ENCODE results near the gene OR2A2.
A peak's percentile ranks its signal among the peaks of the same experiment; 100 is the strongest.
"Not testable (repeated sequence)": the region's sequence is repeated elsewhere in the genome, so short reads cannot be mapped to it uniquely, and the experiment has no call there.

The OR2A2 gene

DNA sequence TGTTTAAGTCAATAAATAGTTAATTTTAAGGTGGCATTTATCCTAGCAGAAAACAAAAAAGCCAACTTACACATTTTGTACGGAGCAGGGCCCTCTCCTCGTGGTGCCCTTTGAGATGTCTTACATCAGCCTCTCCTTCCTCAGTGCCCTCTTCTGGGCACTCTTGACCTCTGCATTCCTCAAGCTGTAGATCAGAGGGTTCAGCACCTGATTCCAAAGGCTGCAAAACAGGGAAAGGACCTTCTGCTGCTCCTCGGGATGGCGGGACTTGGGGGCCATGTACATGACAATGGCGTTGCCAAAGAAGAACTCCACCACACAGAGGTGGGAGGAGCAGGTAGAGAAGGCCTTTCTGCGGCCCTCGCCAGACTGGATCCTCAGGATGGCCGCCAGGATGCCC is 9.0 kb downstream of the OR2A2 start:
- ChIA-PET CTCF (no interaction called here), POLR2A (no interaction called here)
- H3K27me3 ChIP-seq (replicated peaks in 2 of 5; ENCODE audit: control insufficient read depth in 4 of 5, insufficient read depth in 5 of 5, low read length in 4 of 5), result no peaks in the 10 kb centered on the region
- DNase-seq, result no peak
- H3K27ac ChIP-seq (ENCODE audit: insufficient read depth in 1 of 2, low read depth in 1 of 2, low read length in 2 of 2, poor library complexity in 1 of 2, severe bottlenecking in 2 of 2), result no peak overlapping the region
- H3K4me3 ChIP-seq (ENCODE audit: control insufficient read depth in 1 of 7, extremely low read depth in 1 of 7, insufficient read depth in 4 of 7, low read depth in 2 of 7, low read length in 6 of 7), result no peak overlapping the region
- H3K36me3 ChIP-seq (ENCODE audit: control insufficient read depth in 4 of 4, insufficient read depth in 4 of 4, low read length in 3 of 4), result no peaks in the 10 kb centered on the region
- no peaks in the 10 kb centered on the region for H3K9me3 ChIP-seq (ENCODE audit: control extremely low read depth in 1 of 5, control insufficient read depth in 4 of 5, insufficient read depth in 2 of 5, low read depth in 1 of 5, low read length in 4 of 5)
- H3K4me1 ChIP-seq (ENCODE audit: control extremely low read depth in 1 of 4, control insufficient read depth in 4 of 4, insufficient read depth in 4 of 4, low read length in 3 of 4), result no peaks in the 10 kb centered on the region
- 96% methylated on average over 8 of the region's 8 CpGs for WGBS (ENCODE audit: insufficient coverage)

DNA sequence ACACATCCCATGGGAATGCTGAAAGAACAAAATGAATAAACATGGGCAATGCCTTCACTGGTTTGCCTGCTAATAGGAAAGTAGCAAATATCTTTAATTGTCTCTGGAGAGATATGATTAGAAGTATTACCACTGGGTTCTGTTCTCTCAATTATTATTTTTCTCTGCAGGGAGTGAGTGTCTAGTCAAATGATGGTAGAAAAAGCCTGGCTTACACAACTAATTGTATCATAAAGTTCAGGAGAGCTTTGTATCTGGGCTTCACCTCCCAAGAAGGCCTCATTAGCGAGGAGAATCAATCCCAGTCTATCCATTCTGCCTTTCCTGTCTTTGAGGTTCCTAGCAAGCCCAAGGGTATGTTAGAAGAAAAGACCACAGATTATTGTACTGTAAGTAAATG is 13.5 kb downstream of the OR2A2 start, which contains the start of gene OR2A14:
Gene OR2A14 (plus strand): TSS at position 301 of the 400 bp plus-strand sequence. CDS start 5,937 bp downstream, outside the sequence.
- H3K4me3 ChIP-seq (ENCODE audit: control insufficient read depth in 1 of 7, extremely low read depth in 1 of 7, insufficient read depth in 4 of 7, low read depth in 2 of 7, low read length in 6 of 7), result no peak within 1 kb of the TSS
- no peaks in the 10 kb centered on the region for H3K4me1 ChIP-seq (ENCODE audit: control extremely low read depth in 1 of 4, control insufficient read depth in 4 of 4, insufficient read depth in 4 of 4, low read length in 3 of 4)
- H3K27me3 ChIP-seq (replicated peaks in 2 of 5; ENCODE audit: control insufficient read depth in 4 of 5, insufficient read depth in 5 of 5, low read length in 4 of 5), result no peaks in the 10 kb centered on the region
- WGBS (ENCODE audit: insufficient coverage), result no CpG with 5 or more reads among the region's 1 CpG
- H3K36me3 ChIP-seq (ENCODE audit: control insufficient read depth in 4 of 4, insufficient read depth in 4 of 4, low read length in 3 of 4), result no peaks in the 10 kb centered on the region
- DNase-seq, result no peak
- no peak within 1 kb of the TSS for H3K27ac ChIP-seq (ENCODE audit: insufficient read depth in 1 of 2, low read depth in 1 of 2, low read length in 2 of 2, poor library complexity in 1 of 2, severe bottlenecking in 2 of 2)
- ChIA-PET CTCF (no interaction called here), POLR2A (no interaction called here)
- no peaks in the 10 kb centered on the region for H3K9me3 ChIP-seq (ENCODE audit: control extremely low read depth in 1 of 5, control insufficient read depth in 4 of 5, insufficient read depth in 2 of 5, low read depth in 1 of 5, low read length in 4 of 5)

DNA sequence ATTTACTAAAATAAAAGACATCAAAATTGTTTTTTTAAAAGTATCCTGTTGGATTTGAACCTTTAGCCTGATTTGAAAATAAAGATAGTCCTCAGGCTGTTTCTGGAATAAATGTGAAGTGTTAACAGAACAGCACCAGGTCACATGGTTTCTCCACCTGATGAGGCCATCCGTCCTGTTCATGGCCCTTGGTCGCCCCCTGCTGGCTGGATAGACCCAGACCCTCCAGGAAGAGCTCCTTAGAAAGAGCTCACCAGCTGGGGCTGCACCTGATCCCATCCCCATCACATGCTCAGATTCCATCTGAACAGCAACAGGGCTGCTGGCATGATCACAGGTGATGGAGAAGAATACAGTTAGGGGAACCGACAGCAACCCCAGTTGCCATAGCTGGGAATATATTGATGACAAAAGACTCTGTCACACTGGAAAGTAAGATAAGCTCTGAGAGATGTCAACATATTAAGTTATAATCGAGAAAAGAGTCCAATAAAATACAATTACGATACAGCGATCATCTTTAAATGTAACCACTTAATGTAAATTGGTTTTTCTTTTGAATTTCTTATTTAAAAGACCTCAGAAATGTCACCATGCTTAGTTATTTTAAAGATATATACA is 18.4 kb downstream of the OR2A2 start:
- DNase-seq, result peak; percentile 80 to 87 (median 87)
- Histone ChIP-seq H3K27me3 (replicated peaks in 2 of 5; ENCODE audit: control insufficient read depth in 4 of 5, insufficient read depth in 5 of 5, low read length in 4 of 5) (no peaks in the 10 kb centered on the region), H3K4me1 (ENCODE audit: control extremely low read depth in 1 of 4, control insufficient read depth in 4 of 4, insufficient read depth in 4 of 4, low read length in 3 of 4) (no peaks in the 10 kb centered on the region), H3K27ac (ENCODE audit: insufficient read depth in 1 of 2, low read depth in 1 of 2, low read length in 2 of 2, poor library complexity in 1 of 2, severe bottlenecking in 2 of 2) (no peak overlapping the region), H3K4me3 (ENCODE audit: control insufficient read depth in 1 of 7, extremely low read depth in 1 of 7, insufficient read depth in 4 of 7, low read depth in 2 of 7, low read length in 6 of 7) (no peak overlapping the region), H3K36me3 (ENCODE audit: control insufficient read depth in 4 of 4, insufficient read depth in 4 of 4, low read length in 3 of 4) (no peaks in the 10 kb centered on the region), H3K9me3 (ENCODE audit: control extremely low read depth in 1 of 5, control insufficient read depth in 4 of 5, insufficient read depth in 2 of 5, low read depth in 1 of 5, low read length in 4 of 5) (no peaks in the 10 kb centered on the region)
- 0% methylated on average over 1 of the region's 6 CpGs for WGBS (ENCODE audit: insufficient coverage)
- POLR2A ChIA-PET, result no interaction called here
- CTCF ChIA-PET, result interaction anchor here (0.6 to 2.9 kb wide), 7 partner anchors 11 to 394 kb away, joined by 3 to 8 read pairs (median 4); no protein-coding TSS in a partner anchor

DNA sequence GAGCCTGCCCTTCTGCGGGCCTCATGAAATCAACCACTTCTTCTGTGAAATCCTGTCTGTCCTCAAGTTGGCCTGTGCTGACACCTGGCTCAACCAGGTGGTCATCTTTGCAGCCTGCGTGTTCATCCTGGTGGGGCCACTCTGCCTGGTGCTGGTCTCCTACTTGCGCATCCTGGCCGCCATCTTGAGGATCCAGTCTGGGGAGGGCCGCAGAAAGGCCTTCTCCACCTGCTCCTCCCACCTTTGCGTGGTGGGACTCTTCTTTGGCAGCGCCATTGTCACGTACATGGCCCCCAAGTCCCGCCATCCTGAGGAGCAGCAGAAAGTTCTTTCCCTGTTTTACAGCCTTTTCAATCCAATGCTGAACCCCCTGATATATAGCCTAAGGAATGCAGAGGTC is 20.2 kb downstream of the OR2A2 start:
- H3K27me3 ChIP-seq (replicated peaks in 2 of 5; ENCODE audit: control insufficient read depth in 4 of 5, insufficient read depth in 5 of 5, low read length in 4 of 5); H3K4me1 ChIP-seq (ENCODE audit: control extremely low read depth in 1 of 4, control insufficient read depth in 4 of 4, insufficient read depth in 4 of 4, low read length in 3 of 4); POLR2A ChIA-PET; H3K36me3 ChIP-seq (ENCODE audit: control insufficient read depth in 4 of 4, insufficient read depth in 4 of 4, low read length in 3 of 4); H3K4me3 ChIP-seq (ENCODE audit: control insufficient read depth in 1 of 7, extremely low read depth in 1 of 7, insufficient read depth in 4 of 7, low read depth in 2 of 7, low read length in 6 of 7); H3K9me3 ChIP-seq (ENCODE audit: control extremely low read depth in 1 of 5, control insufficient read depth in 4 of 5, insufficient read depth in 2 of 5, low read depth in 1 of 5, low read length in 4 of 5); DNase-seq; CTCF ChIA-PET; H3K27ac ChIP-seq (ENCODE audit: insufficient read depth in 1 of 2, low read depth in 1 of 2, low read length in 2 of 2, poor library complexity in 1 of 2, severe bottlenecking in 2 of 2): not testable (repeated sequence)
- WGBS (ENCODE audit: insufficient coverage), result 97% methylated on average over 9 of the region's 9 CpGs

DNA sequence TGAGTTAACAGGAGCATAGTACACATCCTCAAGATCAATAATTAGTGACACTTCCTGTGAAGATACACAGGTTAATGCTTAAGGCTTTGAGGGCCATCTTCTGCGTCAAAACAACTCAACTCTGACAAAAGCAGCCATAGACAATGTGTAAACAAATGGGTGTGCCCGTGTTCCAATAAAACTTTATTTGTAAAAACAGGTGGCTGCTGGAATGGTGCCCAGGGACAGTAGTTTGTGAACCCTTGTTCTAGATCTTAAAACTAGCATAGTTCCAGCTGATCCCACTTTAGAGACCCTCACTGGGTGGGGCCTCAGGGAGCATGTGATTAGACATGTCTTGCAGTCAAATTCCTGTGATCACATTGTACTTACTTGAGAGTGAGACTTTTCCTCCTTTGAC is 21.3 kb downstream of the OR2A2 start:
- no peak overlapping the region for H3K27ac ChIP-seq (ENCODE audit: insufficient read depth in 1 of 2, low read depth in 1 of 2, low read length in 2 of 2, poor library complexity in 1 of 2, severe bottlenecking in 2 of 2)
- CTCF ChIA-PET, result no interaction called here
- WGBS (ENCODE audit: insufficient coverage), result 100% methylated on average over 2 of the region's 2 CpGs

DNA sequence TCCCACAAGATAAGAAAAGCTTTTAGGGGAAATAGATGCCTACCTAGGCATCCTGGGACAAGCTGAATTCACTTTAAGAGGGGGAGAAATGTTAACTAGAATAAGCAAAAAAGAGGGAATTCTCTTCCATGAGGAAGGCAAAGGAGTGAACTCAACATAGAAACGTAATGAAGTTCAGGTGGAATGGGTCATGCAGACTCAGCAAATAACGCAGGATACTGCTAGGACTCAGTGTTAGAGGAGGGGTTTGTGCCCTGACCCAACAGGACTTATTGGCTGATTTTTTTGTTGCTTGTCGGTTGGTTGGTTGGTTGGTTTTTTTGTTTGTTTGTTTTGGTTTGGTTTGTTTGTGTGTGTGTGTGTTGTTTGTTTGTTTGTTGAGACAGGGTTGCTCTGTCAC is 22.9 kb downstream of the OR2A2 start:
- POLR2A ChIA-PET, result no interaction called here
- Histone ChIP-seq H3K4me3 (ENCODE audit: control insufficient read depth in 1 of 7, extremely low read depth in 1 of 7, insufficient read depth in 4 of 7, low read depth in 2 of 7, low read length in 6 of 7) (no peak overlapping the region), H3K9me3 (ENCODE audit: control extremely low read depth in 1 of 5, control insufficient read depth in 4 of 5, insufficient read depth in 2 of 5, low read depth in 1 of 5, low read length in 4 of 5) (no peaks in the 10 kb centered on the region), H3K36me3 (ENCODE audit: control insufficient read depth in 4 of 4, insufficient read depth in 4 of 4, low read length in 3 of 4) (no peaks in the 10 kb centered on the region), H3K27me3 (replicated peaks in 2 of 5; ENCODE audit: control insufficient read depth in 4 of 5, insufficient read depth in 5 of 5, low read length in 4 of 5) (no peaks in the 10 kb centered on the region), H3K4me1 (ENCODE audit: control extremely low read depth in 1 of 4, control insufficient read depth in 4 of 4, insufficient read depth in 4 of 4, low read length in 3 of 4) (no peaks in the 10 kb centered on the region), H3K27ac (ENCODE audit: insufficient read depth in 1 of 2, low read depth in 1 of 2, low read length in 2 of 2, poor library complexity in 1 of 2, severe bottlenecking in 2 of 2) (no peak overlapping the region)
- WGBS (ENCODE audit: insufficient coverage), result 100% methylated on average over 3 of the region's 3 CpGs
- CTCF ChIA-PET, result no interaction called here
- no peak for DNase-seq

More for the DNA sequence above, 21.3 kb downstream of the OR2A2 start:
- DNase-seq, result no peak
- H3K27me3 ChIP-seq (replicated peaks in 2 of 5; ENCODE audit: control insufficient read depth in 4 of 5, insufficient read depth in 5 of 5, low read length in 4 of 5), result no peaks in the 10 kb centered on the region
- H3K36me3 ChIP-seq (ENCODE audit: control insufficient read depth in 4 of 4, insufficient read depth in 4 of 4, low read length in 3 of 4), result no peaks in the 10 kb centered on the region
- POLR2A ChIA-PET, result no interaction called here
- no peaks in the 10 kb centered on the region for H3K9me3 ChIP-seq (ENCODE audit: control extremely low read depth in 1 of 5, control insufficient read depth in 4 of 5, insufficient read depth in 2 of 5, low read depth in 1 of 5, low read length in 4 of 5)
- no peak overlapping the region for H3K4me3 ChIP-seq (ENCODE audit: control insufficient read depth in 1 of 7, extremely low read depth in 1 of 7, insufficient read depth in 4 of 7, low read depth in 2 of 7, low read length in 6 of 7)
- H3K4me1 ChIP-seq (ENCODE audit: control extremely low read depth in 1 of 4, control insufficient read depth in 4 of 4, insufficient read depth in 4 of 4, low read length in 3 of 4), result no peaks in the 10 kb centered on the region

DNA sequence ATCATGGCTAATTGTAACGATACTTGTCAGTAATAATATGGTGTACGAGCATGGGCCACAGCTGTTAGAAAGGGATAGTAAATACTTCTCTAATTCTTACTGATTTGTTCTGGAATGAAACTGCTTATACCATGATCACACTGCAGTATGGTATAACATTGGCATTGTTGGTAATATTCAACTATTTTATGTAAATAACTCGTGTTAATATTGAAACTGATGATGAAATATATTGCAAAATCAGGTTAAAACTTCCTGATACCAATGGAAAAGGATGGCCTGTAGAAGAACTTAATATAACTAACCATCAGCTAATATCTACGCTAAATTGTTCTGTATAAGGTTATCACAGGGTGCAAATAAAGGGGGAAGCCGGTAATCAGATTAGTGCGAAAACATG is 23.9 kb downstream of the OR2A2 start:
- 100% methylated on average over 1 of the region's 6 CpGs for WGBS (ENCODE audit: insufficient coverage)
- Histone ChIP-seq H3K9me3 (ENCODE audit: control extremely low read depth in 1 of 5, control insufficient read depth in 4 of 5, insufficient read depth in 2 of 5, low read depth in 1 of 5, low read length in 4 of 5) (no peaks in the 10 kb centered on the region), H3K4me1 (ENCODE audit: control extremely low read depth in 1 of 4, control insufficient read depth in 4 of 4, insufficient read depth in 4 of 4, low read length in 3 of 4) (no peaks in the 10 kb centered on the region), H3K27me3 (replicated peaks in 2 of 5; ENCODE audit: control insufficient read depth in 4 of 5, insufficient read depth in 5 of 5, low read length in 4 of 5) (no peaks in the 10 kb centered on the region), H3K36me3 (ENCODE audit: control insufficient read depth in 4 of 4, insufficient read depth in 4 of 4, low read length in 3 of 4) (no peaks in the 10 kb centered on the region), H3K4me3 (ENCODE audit: control insufficient read depth in 1 of 7, extremely low read depth in 1 of 7, insufficient read depth in 4 of 7, low read depth in 2 of 7, low read length in 6 of 7) (no peak overlapping the region), H3K27ac (ENCODE audit: insufficient read depth in 1 of 2, low read depth in 1 of 2, low read length in 2 of 2, poor library complexity in 1 of 2, severe bottlenecking in 2 of 2) (no peak overlapping the region)
- POLR2A ChIA-PET, result no interaction called here
- DNase-seq, result no peak
- CTCF ChIA-PET, result no interaction called here

Data from common myeloid progenitor, CD34-positive (primary cell).